Suppressor macrophage (primary cell): ENCODE results near the gene INS.

Experiments
- DNase-seq, 4 experiments: peaks; one replicate each; pipeline ENCODE4 v3.0.0-alpha.2; 2020 to 2022

Gene INS

GRCh38 chr11:2113776-2114175 is 47.2 kb downstream of the INS start:
- DNase-seq = no peak

DNA sequence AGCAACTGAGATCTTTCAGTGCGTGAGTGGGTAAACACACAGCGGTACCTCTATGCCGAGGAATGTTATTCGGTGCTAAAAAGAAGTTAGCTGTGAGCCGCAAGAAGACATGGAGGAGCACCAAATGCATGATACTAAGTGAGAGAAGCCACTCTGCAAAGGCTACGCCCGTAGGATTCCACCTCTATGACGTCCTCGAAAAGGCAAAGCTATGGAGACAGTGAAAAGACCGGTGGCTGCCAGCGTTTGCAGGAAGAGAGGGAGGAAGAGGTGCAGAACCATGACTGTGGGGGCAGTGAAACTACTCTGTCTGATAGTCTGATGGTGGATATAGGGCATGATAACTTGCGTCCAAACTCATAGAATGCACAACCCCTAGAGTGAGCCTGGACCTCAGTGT is 50.5 kb downstream of the INS start:
- DNase-seq = no peak
